Smooth muscle cell (in vitro differentiated cells): ENCODE measurements around the gene ZNF684. TPM values are rescaled to one million over a fixed set of nuclear protein-coding genes. Genes with fewer than 3 reads are reported as not detected.
"Not testable (repeated sequence)": the region's sequence is repeated elsewhere in the genome, so short reads cannot be mapped to it uniquely, and the experiment has no call there.

Source experiments
- DNase-seq: peaks from one replicate; lab custom pipeline; 2025; ENCODE audit not compliant: unreplicated experiment; lab: John Stamatoyannopoulos, UW
- H2AFZ ChIP-seq: fragments of 200-600 bp; sonication (generic); 2 replicates; pipeline ENCODE4 v1.6.0; 2016; ENCODE audit warnings: antibody characterized with exemption, low read depth, mild to moderate bottlenecking
- H3F3A ChIP-seq: fragments of 200-600 bp; sonication (generic); 2 replicates; pipeline ENCODE4 v1.6.0; 2017; ENCODE audit warnings: antibody characterized with exemption, low read depth
- H3K27ac ChIP-seq: fragments of 200-600 bp; sonication (generic); 2 replicates; pipeline ENCODE4 v1.5.1; 2016; ENCODE audit warnings: low read depth, mild to moderate bottlenecking
- H3K27me3 ChIP-seq: fragments of 200-600 bp; sonication (generic); 2 replicates; pipeline ENCODE4 v1.6.1; 2016; ENCODE audit warnings: low read depth, mild to moderate bottlenecking
- H3K36me3 ChIP-seq: fragments of 200-600 bp; sonication (generic); 2 replicates; pipeline ENCODE4 v1.5.1; 2016; ENCODE audit warnings: low read depth
- H3K4me1 ChIP-seq: fragments of 200-600 bp; sonication (generic); 2 replicates; pipeline ENCODE4 v1.5.1; 2016; ENCODE audit warnings: low read depth
- H3K4me2 ChIP-seq: fragments of 200-600 bp; sonication (generic); 2 replicates; pipeline ENCODE4 v1.6.0; 2016; ENCODE audit warnings: mild to moderate bottlenecking
- H3K4me3 ChIP-seq: fragments of 200-600 bp; sonication (generic); 2 replicates; pipeline ENCODE4 v1.5.1; 2016; ENCODE audit warnings: mild to moderate bottlenecking
- H3K79me2 ChIP-seq: fragments of 200-600 bp; sonication (generic); 2 replicates; pipeline ENCODE4 v1.6.0; 2016; ENCODE audit warnings: low read depth, mild to moderate bottlenecking
- H3K9ac ChIP-seq: fragments of 200-600 bp; sonication (generic); 2 replicates; pipeline ENCODE4 v1.6.0; 2016; ENCODE audit warnings: low read depth
- H3K9me3 ChIP-seq: fragments of 200-600 bp; sonication (generic); replicated peaks from 2 replicates; pipeline ENCODE4 v1.5.1; 2016; ENCODE audit warnings: low read depth
- H4K20me1 ChIP-seq: fragments of 200-600 bp; sonication (generic); 2 replicates; pipeline ENCODE4 v1.6.0; 2016; ENCODE audit warnings: low read depth
- CTCF ChIP-seq: fragments of 200-600 bp; sonication (generic); IDR thresholded peaks from 2 replicates; pipeline ENCODE4 v1.5.1; 2017; ENCODE audit warnings: borderline replicate concordance, mild to moderate bottlenecking, antibody characterized with exemption; ENCODE audit not compliant: insufficient read depth, poor library complexity, severe bottlenecking
- whole genome bisulfite sequencing: methylation state at CpG from one replicate; pipeline ENCODE4 v1.1.7; 2016; ENCODE audit warnings: low lambda C conversion rate; 5-methylcytosine and 5-hydroxymethylcytosine counted together
- polyA plus RNA-seq: library from polyadenylated mRNA; unstranded; fragments of >200 nt; fragmentation: Nextera tagmentation; extraction: Ambion mirVana; gene quantifications from 2 replicates; pipeline ENCODE4 v1.2.1, GENCODE V29; 2016
- total RNA-seq: library from RNA; depleted of rRNA; stranded (reverse); fragments of >200 nt; gene quantifications from 2 replicates; pipeline ENCODE4 v1.2.3, GENCODE V29; 2014

The ZNF684 gene
- total and polyA plus RNA-seq, 2 experiments from 2014 or later: 5.5 to 8.0 TPM

- TF ChIP-seq CTCF: no peak
- Histone ChIP-seq H3K4me2 (no peak overlapping the region), H3K9ac (no peak overlapping the region), H3K4me3 (no peak overlapping the region), H3K27ac (no peak overlapping the region), H3K79me2 (no peaks in the 10 kb centered on the region), H3K36me3 (peaks cover 12% of the 10 kb centered on the region), H3F3A (no peaks in the 10 kb centered on the region), H3K9me3 (no peaks in the 10 kb centered on the region), H3K27me3 (no peaks in the 10 kb centered on the region), H3K4me1 (no peaks in the 10 kb centered on the region), H4K20me1 (no peaks in the 10 kb centered on the region), H2AFZ (no peak overlapping the region)
- WGBS: 95% methylated on average over 7 of the region's 7 CpGs
- no peak for DNase-seq
These were observed 7.9 kb downstream of the ZNF684 start for GRCh38 chr1:40539338-40539737.

- Histone ChIP-seq H3F3A (no peaks in the 10 kb centered on the region), H3K79me2 (no peaks in the 10 kb centered on the region), H3K27ac (no peak overlapping the region), H3K9me3 (no peaks in the 10 kb centered on the region), H3K9ac (no peak overlapping the region), H3K27me3 (no peaks in the 10 kb centered on the region), H3K4me3 (no peak overlapping the region), H2AFZ (no peak overlapping the region), H3K36me3 (peaks cover 23% of the 10 kb centered on the region), H4K20me1 (no peaks in the 10 kb centered on the region), H3K4me2 (no peak overlapping the region), H3K4me1 (no peaks in the 10 kb centered on the region)
- DNase-seq: no peak
- WGBS: 98% methylated on average over 4 of the region's 4 CpGs
- TF ChIP-seq CTCF: no peak
These were observed 15.5 kb downstream of the ZNF684 start for GRCh38 chr1:40546957-40547356.

GRCh38 chr1:40553017-40553416 is 21.6 kb downstream of the ZNF684 start:
- no peak overlapping the region for H3K9ac ChIP-seq
- no peak for DNase-seq
- H2AFZ ChIP-seq: no peak overlapping the region
- H3K36me3 ChIP-seq: no peaks in the 10 kb centered on the region
- no peaks in the 10 kb centered on the region for H3F3A ChIP-seq
- H3K79me2 ChIP-seq: no peaks in the 10 kb centered on the region
- H3K27me3 ChIP-seq: no peaks in the 10 kb centered on the region
- WGBS: 86% methylated on average over 4 of the region's 4 CpGs
- H3K4me1 ChIP-seq: no peaks in the 10 kb centered on the region
- no peak overlapping the region for H3K4me2 ChIP-seq
- no peaks in the 10 kb centered on the region for H3K9me3 ChIP-seq
- no peak overlapping the region for H3K4me3 ChIP-seq
- H3K27ac ChIP-seq: no peak overlapping the region
- H4K20me1 ChIP-seq: no peaks in the 10 kb centered on the region
- TF ChIP-seq CTCF: no peak

- not testable (repeated sequence) for H3F3A ChIP-seq, H4K20me1 ChIP-seq, H3K36me3 ChIP-seq, H3K9ac ChIP-seq, H2AFZ ChIP-seq, H3K4me2 ChIP-seq, H3K4me1 ChIP-seq, H3K79me2 ChIP-seq, H3K4me3 ChIP-seq, H3K27me3 ChIP-seq, H3K27ac ChIP-seq, DNase-seq, H3K9me3 ChIP-seq
- WGBS: 86% methylated on average over 7 of the region's 7 CpGs
These were observed 23.4 kb downstream of the ZNF684 start for GRCh38 chr1:40554807-40555206.
